Colon (tissue), 2 donors: Measurements from ENCODE around the gene SAP30L.

Experiments
- FAIRE-seq: peaks from 2 replicates; lab custom pipeline; 2012; peaks lifted over from hg19 to GRCh38; lab: Jason Lieb, UNC
- donor health status: control.
- donor health status: control.

The SAP30L gene

GRCh38 chr5:154445422-154446194 is at the start of gene SAP30L:
Gene SAP30L, plus strand, starts transcription at chr5:154445997. Its CDS starts 608 bp downstream, at chr5:154446605.
- no peak for FAIRE-seq

- FAIRE-seq, result no peak
Observed at GRCh38 chr5:154396128-154396527, 49.7 kb upstream of the SAP30L start.

- no peak for FAIRE-seq
Observed at GRCh38 chr5:154397652-154398406, 48.0 kb upstream of the SAP30L start.

GRCh38 chr5:154400678-154401077 is 45.1 kb upstream of the SAP30L start:
- FAIRE-seq, result no peak

- FAIRE-seq, result no peak
Observed at GRCh38 chr5:154401355-154401754, 44.4 kb upstream of the SAP30L start.

GRCh38 chr5:154401931-154402330 is 43.9 kb upstream of the SAP30L start:
- FAIRE-seq, result no peak

GRCh38 chr5:154402611-154403010 is 43.2 kb upstream of the SAP30L start:
- no peak for FAIRE-seq

- FAIRE-seq, result no peak
Observed at GRCh38 chr5:154403234-154403633, 42.6 kb upstream of the SAP30L start.

GRCh38 chr5:154403776-154404387 is 41.9 kb upstream of the SAP30L start:
- no peak for FAIRE-seq

- FAIRE-seq, result no peak
Observed at GRCh38 chr5:154405078-154405792, 40.6 kb upstream of the SAP30L start.

- no peak for FAIRE-seq
Observed at GRCh38 chr5:154406231-154406630, 39.6 kb upstream of the SAP30L start.

- no peak for FAIRE-seq
Observed at GRCh38 chr5:154406826-154407225, 39.0 kb upstream of the SAP30L start.

- FAIRE-seq, result no peak
Observed at GRCh38 chr5:154408811-154409210, 37.0 kb upstream of the SAP30L start.

GRCh38 chr5:154409230-154409840 is 36.5 kb upstream of the SAP30L start:
- no peak for FAIRE-seq

- no peak for FAIRE-seq
Observed at GRCh38 chr5:154410008-154410407, 35.8 kb upstream of the SAP30L start.

- no peak for FAIRE-seq
Observed at GRCh38 chr5:154410786-154411185, 35.0 kb upstream of the SAP30L start.

- no peak for FAIRE-seq
Observed at GRCh38 chr5:154411338-154411737, 34.5 kb upstream of the SAP30L start.

- no peak for FAIRE-seq
Observed at GRCh38 chr5:154412316-154412715, 33.5 kb upstream of the SAP30L start.

- no peak for FAIRE-seq
Observed at GRCh38 chr5:154412925-154413324, 32.9 kb upstream of the SAP30L start.

- no peak for FAIRE-seq
Observed at GRCh38 chr5:154415114-154415513, 30.7 kb upstream of the SAP30L start.

GRCh38 chr5:154418344-154418820 is 27.4 kb upstream of the SAP30L start:
- no peak for FAIRE-seq

- FAIRE-seq, result no peak
Observed at GRCh38 chr5:154419236-154419635, 26.6 kb upstream of the SAP30L start.
